Endothelial cell of umbilical vein (primary cell): ENCODE results near the gene RANGAP1. TPM values are rescaled to one million over a fixed set of nuclear protein-coding genes. Genes with fewer than 3 reads are reported as not detected.

Experiments
- Bru-seq: library from RNA; stranded (reverse); fragments of 400-500 nt; gene quantifications from one replicate; lab custom pipeline; 2021; lab: Mats Ljungman, UMichigan
- BruChase-seq, 2 experiments: library from RNA; stranded (reverse); fragments of 400-500 nt; gene quantifications; one replicate each; lab custom pipeline; 2021; lab: Mats Ljungman, UMichigan
- BruUV-seq: library from RNA; stranded (reverse); fragments of 400-500 nt; replicated peaks from 2 replicates; lab custom pipeline; 2021; lab: Mats Ljungman, UMichigan
- CTCF ChIA-PET: fragments of 300-600, 350-600 bp; sonication (Branson Sonifier 250); formaldehyde crosslinking; loops from one replicate; lab custom pipeline; 2021; ENCODE audit warnings: antibody characterized with exemption, inconsistent platforms; lab: Charles Lee
- POLR2A ChIA-PET: fragments of 300-600, 350-600 bp; sonication (Branson Sonifier 250); formaldehyde crosslinking; loops from one replicate; lab custom pipeline; 2021; ENCODE audit warnings: antibody characterized with exemption, inconsistent platforms; lab: Charles Lee
- DNase-seq: peaks from one replicate; pipeline ENCODE4 v3.0.0-alpha.2; 2011; ENCODE audit warnings: low read depth, low spot score
- FAIRE-seq: peaks from 2 replicates; lab custom pipeline; 2011; peaks lifted over from hg19 to GRCh38; lab: Jason Lieb, UNC
- H2AFZ ChIP-seq: 2 replicates; pipeline ENCODE4 v1.6.0; 2012; ENCODE audit warnings: low read depth, low read length, control low read depth, inconsistent platforms
- H3K27ac ChIP-seq: 2 replicates; pipeline ENCODE4 v1.5.1; 2011; ENCODE audit warnings: low read depth, mild to moderate bottlenecking, control low read depth, low read length, moderate library complexity; ENCODE audit not compliant: insufficient read depth
- H3K27me3 ChIP-seq, 2 experiments: 2 replicates each; pipeline versions ENCODE4 v1.6.0 to v1.6.1; 2011; ENCODE audit warnings: low read length in 2 of 2, mixed read lengths in 1 of 2; ENCODE audit not compliant: control insufficient read depth in 2 of 2, insufficient read depth in 2 of 2
- H3K36me3 ChIP-seq, 2 experiments: 2 replicates in 1 of 2; 3 replicates in 1 of 2; pipeline ENCODE4 v1.5.1; 2011; ENCODE audit warnings: low read length in 2 of 2, mild to moderate bottlenecking in 1 of 2, moderate library complexity in 1 of 2; ENCODE audit not compliant: control insufficient read depth in 2 of 2, insufficient read depth in 2 of 2; ENCODE audit errors: extremely low read depth in 1 of 2
- H3K4me1 ChIP-seq: 3 replicates; pipeline ENCODE4 v1.5.1; 2011; ENCODE audit warnings: mild to moderate bottlenecking, low read length; ENCODE audit not compliant: control insufficient read depth, insufficient read depth; ENCODE audit errors: extremely low read depth
- H3K4me2 ChIP-seq: 2 replicates; pipeline ENCODE4 v1.6.1; 2011; ENCODE audit warnings: low read length, control low read depth, mixed read lengths; ENCODE audit not compliant: insufficient read depth
- H3K4me3 ChIP-seq, 3 experiments: fragments of 200-600 bp in 1 of 3; sonication (generic), shearing (Covaris generic) in 1 of 3; replicated peaks in 1 of 3; 2 replicates each; pipeline ENCODE4 v1.5.1; 2011 to 2016; ENCODE audit warnings: control low read depth in 3 of 3, low read length in 3 of 3, mild to moderate bottlenecking in 2 of 3, inconsistent platforms in 1 of 3, low read depth in 1 of 3, moderate library complexity in 1 of 3; ENCODE audit not compliant: insufficient read depth in 1 of 3
- H3K79me2 ChIP-seq: 2 replicates; pipeline ENCODE4 v1.6.0; 2012; ENCODE audit warnings: low read length, inconsistent platforms; ENCODE audit not compliant: control insufficient read depth, insufficient read depth
- H3K9ac ChIP-seq: replicated peaks from 2 replicates; pipeline ENCODE3; 2011; ENCODE audit warnings: low read length, control low read depth; ENCODE audit not compliant: insufficient read depth; ENCODE audit errors: extremely low read depth
- H3K9me1 ChIP-seq: replicated peaks from 3 replicates; pipeline ENCODE4 v1.6.0; 2011; ENCODE audit warnings: mild to moderate bottlenecking, low read length; ENCODE audit not compliant: control insufficient read depth, insufficient read depth; ENCODE audit errors: extremely low read depth
- H3K9me3 ChIP-seq: replicated peaks from 2 replicates; pipeline ENCODE4 v1.5.1; 2012; ENCODE audit warnings: low read length, inconsistent platforms; ENCODE audit not compliant: control insufficient read depth, insufficient read depth
- H4K20me1 ChIP-seq: replicated peaks from 2 replicates; pipeline ENCODE3; 2011; ENCODE audit warnings: mild to moderate bottlenecking, low read length; ENCODE audit not compliant: control insufficient read depth, insufficient read depth; ENCODE audit errors: extremely low read depth
- CTCF ChIP-seq, 2 donors: IDR thresholded peaks; 1 replicate in 1 of 2; 2 replicates in 1 of 2; pipeline ENCODE4 v1.5.1; 2011; ENCODE audit warnings: low read length in 2 of 2, mild to moderate bottlenecking in 2 of 2, moderate library complexity in 2 of 2, control low read depth in 1 of 2, inconsistent platforms in 1 of 2, low read depth in 1 of 2; ENCODE audit not compliant: insufficient read depth in 1 of 2; ENCODE audit errors: extremely low read depth in 1 of 2
- EZH2 ChIP-seq: IDR thresholded peaks from 2 replicates; pipeline ENCODE4 v1.6.1; 2012; ENCODE audit warnings: borderline replicate concordance, low read depth, mild to moderate bottlenecking, moderate library complexity, low read length, inconsistent platforms; ENCODE audit not compliant: severe bottlenecking
- GATA2 ChIP-seq: IDR thresholded peaks from 2 replicates; pipeline ENCODE4 v1.7.0; 2011; ENCODE audit warnings: low read depth, mild to moderate bottlenecking, moderate library complexity, mixed read lengths, low read length; ENCODE audit not compliant: insufficient read length, insufficient read depth
- MAX ChIP-seq: IDR thresholded peaks from 2 replicates; pipeline ENCODE4 v1.6.1; 2011; ENCODE audit not compliant: insufficient read depth, insufficient read length
- POLR2A ChIP-seq: IDR thresholded peaks from 2 replicates; pipeline ENCODE4 v1.6.1; 2012; ENCODE audit warnings: low read depth, mild to moderate bottlenecking, control low read depth, low read length
- POLR2AphosphoS5 ChIP-seq: IDR thresholded peaks from 2 replicates; pipeline ENCODE4 v1.6.1; 2012; ENCODE audit warnings: low read depth, mild to moderate bottlenecking, control low read depth, low read length, moderate library complexity; ENCODE audit not compliant: insufficient read depth
- dilution Hi-C: fragments of 300-500 bp; cut with MboI; formaldehyde crosslinking; loops from one replicate; pipeline ENCODE4 v1.15.0; 2019; ENCODE audit warnings: low sequenced_read_pairs; ENCODE audit not compliant: extremely low pct_ligation_motif_present
- intact Hi-C: fragments of 100-400 bp; cut with micrococcal nuclease; formaldehyde crosslinking; loops from one replicate; pipeline ENCODE4 v1.10.0; 2022
- long read RNA-seq: library from polyadenylated mRNA; stranded (forward); transcript quantifications from one replicate; pipeline ENCODE4 v2.0.0, GENCODE V29; 2021
- polyA minus RNA-seq, 3 experiments: library from RNA; depleted of rRNA, polyadenylated mRNA; stranded (reverse); fragments of >200 nt; gene quantifications; 1 replicate in 1 of 3; 2 replicates in 2 of 3; pipeline ENCODE4 v1.2.3, GENCODE V29; 2011
- polyA plus RNA-seq, 4 experiments: library from polyadenylated mRNA; depleted of rRNA in 3 of 4; stranded (reverse) in 3 of 4; unstranded in 1 of 4; fragments of >200 nt; gene quantifications; 2 replicates each; pipeline versions ENCODE4 v1.2.1 to v1.2.3, GENCODE V29; 2011 to 2012; ENCODE audit warnings: missing spikeins in 1 of 4
- total RNA-seq: library from RNA; stranded (reverse); gene quantifications from 2 replicates; pipeline ENCODE4 v1.2.3, GENCODE V29; 2021

RANGAP1 gene
- total RNA-seq (154 and 169 TPM in 2 replicates), polyA plus RNA-seq (177 and 182 TPM in 2 replicates), polyA minus RNA-seq (117 and 132 TPM in 2 replicates), Bru-seq, nascent RNA (percentile 75 among the genes with signal in this experiment), BruChase-seq, experiment 1, labeled RNA remaining after a 6-hour chase (percentile 83 among the genes with signal in this experiment), BruChase-seq, experiment 2, labeled RNA remaining after a 2-hour chase (percentile 81 among the genes with signal in this experiment)
- 165 and 183 TPM in 2 replicates for polyA plus RNA-seq (2011; cell fraction: cytosol; rRNA removed)
- polyA plus RNA-seq (2011; cell fraction: nucleus; rRNA removed), result 245 and 247 TPM in 2 replicates
- polyA plus RNA-seq (2012), result 155 and 164 TPM in 2 replicates
- 89.3 TPM for polyA minus RNA-seq (2011; cell fraction: cytosol; rRNA and poly(A)+ RNA removed)
- 59.1 and 64.0 TPM in 2 replicates for polyA minus RNA-seq (2011; cell fraction: nucleus; rRNA and poly(A)+ RNA removed)
- long read RNA-seq, full-length matches to known transcripts, result 102 of 234 reads
- long read RNA-seq, partial matches to known transcripts, result 49 of 234 reads
- long read RNA-seq, other reads (novel, unspliced or antisense), result 83 of 234 reads

GRCh38 chr22:41285820-41286638 lies at the start of gene RANGAP1:
Gene RANGAP1 (minus strand): TSS chr22:41286187. CDS start chr22:41281044, 5,143 bp downstream.
- H3K9ac ChIP-seq, result peak within 1 kb of the TSS; percentile 78
- no peaks in the 10 kb centered on the region for H4K20me1 ChIP-seq
- ChIA-PET POLR2A (no interaction called here), CTCF (interaction anchor here (1.0 to 5.9 kb wide), 5 partner anchors 16 to 258 kb away, joined by 3 to 53 read pairs (median 4); partner anchors contain the start of genes POLR3H and ZC3H7B)
- FAIRE-seq (peak; percentile 95), DNase-seq (peak; percentile 99)
- H2AFZ ChIP-seq, result peak within 1 kb of the TSS; percentile 9
- no peaks in the 10 kb centered on the region for H3K9me1 ChIP-seq
- BruUV-seq, result TSS peak; percentile 32
- H3K79me2 ChIP-seq, result peaks cover 44% of the 10 kb centered on the region
- intact Hi-C loops (loop anchor here (1.0 to 5.0 kb wide), 4 partner anchors 15 to 104 kb away; partner anchors contain the start of genes TEF and ZC3H7B), dilution Hi-C loops (no loop called here)
- peak within 1 kb of the TSS; percentile 71 for H3K27ac ChIP-seq
- peak within 1 kb of the TSS; percentile 86 for H3K4me2 ChIP-seq
- TF ChIP-seq POLR2AphosphoS5 (peak; percentile 68), MAX (peak; percentile 77), POLR2A (peak; percentile 72), EZH2 (no peak), GATA2 (no peak), CTCF (IDR thresholded peaks at IDR 0.05; ENCODE audit: extremely low read depth in 1 of 2, insufficient read depth in 1 of 2, low read depth in 1 of 2, low read length in 2 of 2) (peak in 1 of 2 donors; percentile 28)
- H3K9me3 ChIP-seq, result no peaks in the 10 kb centered on the region
- H3K27me3 ChIP-seq, result no peaks in the 10 kb centered on the region
- H3K36me3 ChIP-seq, result peaks cover under 1 to 4% of the 10 kb centered on the region in 2 experiments
- peaks cover 57% of the 10 kb centered on the region for H3K4me1 ChIP-seq
- peak within 1 kb of the TSS; percentile 51 to 88 (median 55) for H3K4me3 ChIP-seq
